HCT116 (cell line): ENCODE results near the gene NDUFS3. TPM values are rescaled to one million over a fixed set of nuclear protein-coding genes. Genes with fewer than 3 reads are reported as not detected.

ENCODE experiments used
- ATAC-seq: fragments of 200-7000 bp; cut with Tn5 transposase; 2 replicates; pipeline ENCODE4 v1.9.1; 2020; ENCODE audit warnings: mild to moderate bottlenecking, moderate library complexity
- BruUV-seq: library from RNA; stranded (reverse); fragments of 400-500 nt; replicated peaks from 2 replicates; lab custom pipeline; 2021; lab: Mats Ljungman, UMichigan
- CTCF ChIA-PET: fragments of 300-600 bp; sonication (Branson Sonifier 250); formaldehyde crosslinking; loops from one replicate; lab custom pipeline; 2021; ENCODE audit warnings: antibody characterized with exemption; lab: Charles Lee
- POLR2A ChIA-PET: fragments of 300-600, 350-600 bp; sonication (Branson Sonifier 250); formaldehyde crosslinking; loops from one replicate; lab custom pipeline; 2021; ENCODE audit warnings: antibody characterized with exemption; lab: Charles Lee
- RAD21 ChIA-PET, 2 experiments: fragments of 300-600 bp; sonication (Branson Sonifier 250); formaldehyde crosslinking; loops; one replicate each; lab custom pipeline; 2023; ENCODE audit warnings: low total read pairs in 2 of 2; ENCODE audit not compliant: uncharacterized antibody in 2 of 2, unreplicated experiment in 2 of 2, low non-redundant PET in 1 of 2; lab: Charles Lee
- DNase-seq: peaks from one replicate; pipeline ENCODE4 v3.0.0-alpha.2; 2010; ENCODE audit warnings: low read depth, low spot score
- H2AFZ ChIP-seq: fragments of 200-600 bp; shearing (Covaris generic), sonication (generic); 2 replicates; pipeline ENCODE4 v1.6.1; 2017; ENCODE audit warnings: low read depth, mixed run types, mixed read lengths, antibody characterized with exemption, low read length; ENCODE audit not compliant: poor library complexity, severe bottlenecking
- H3K27ac ChIP-seq: 2 replicates; pipeline ENCODE4 v1.5.1; 2012; ENCODE audit warnings: low read depth, low read length
- H3K27me3 ChIP-seq: fragments of 200-600 bp; sonication (generic); 2 replicates; pipeline ENCODE4 v1.6.1; 2016; ENCODE audit warnings: mixed run types, low read length, mixed read lengths; ENCODE audit not compliant: insufficient read depth
- H3K36me3 ChIP-seq, 2 experiments: fragments of 200-500 bp in 1 of 2; fragments of 200-600 bp in 1 of 2; sonication (Bioruptor generic) in 1 of 2; sonication (generic) in 1 of 2; 2 replicates each; pipeline versions ENCODE4 v1.5.1 to v1.6.1; 2014 to 2016; ENCODE audit warnings: low read length in 2 of 2, inconsistent platforms in 1 of 2, mixed read lengths in 1 of 2, mixed run types in 1 of 2; ENCODE audit not compliant: insufficient read depth in 2 of 2, control insufficient read depth in 1 of 2
- H3K4me1 ChIP-seq, 2 experiments: fragments of 200-600 bp in 1 of 2; sonication (generic) in 1 of 2; 2 replicates each; pipeline versions ENCODE4 v1.5.1 to v1.6.1; 2012 to 2017; ENCODE audit warnings: low read length in 2 of 2, inconsistent platforms in 1 of 2, mild to moderate bottlenecking in 1 of 2, mixed read lengths in 1 of 2, mixed run types in 1 of 2, moderate library complexity in 1 of 2; ENCODE audit not compliant: insufficient read depth in 2 of 2, control insufficient read depth in 1 of 2
- H3K4me2 ChIP-seq: fragments of 200-600 bp; sonication (generic); 2 replicates; pipeline ENCODE4 v1.6.1; 2017; ENCODE audit warnings: mixed run types, low read length, mixed read lengths
- H3K4me3 ChIP-seq, 2 experiments: fragments of 200-600 bp in 1 of 2; sonication (generic) in 1 of 2; replicated peaks in 1 of 2; 2 replicates each; pipeline ENCODE4 v1.5.1; 2011 to 2016; ENCODE audit warnings: low read length in 2 of 2, control low read depth in 1 of 2, low read depth in 1 of 2, mild to moderate bottlenecking in 1 of 2, mixed read lengths in 1 of 2, mixed run types in 1 of 2
- H3K79me2 ChIP-seq: fragments of 200-600 bp; sonication (generic); 2 replicates; pipeline ENCODE4 v1.6.1; 2017; ENCODE audit warnings: mild to moderate bottlenecking, mixed run types, low read length, moderate library complexity, mixed read lengths; ENCODE audit not compliant: insufficient read depth
- H3K9ac ChIP-seq: fragments of 200-600 bp; sonication (generic); 2 replicates; pipeline ENCODE4 v1.6.1; 2016; ENCODE audit warnings: low read length, mixed read lengths
- H3K9me2 ChIP-seq: fragments of 200-600 bp; sonication (generic), shearing (Covaris generic); 2 replicates; pipeline ENCODE4 v1.6.1; 2017; ENCODE audit warnings: mixed run types, mild to moderate bottlenecking, moderate library complexity; ENCODE audit not compliant: insufficient read depth
- H3K9me3 ChIP-seq, 2 experiments: fragments of 200-500 bp in 1 of 2; fragments of 200-600 bp in 1 of 2; sonication (Bioruptor generic) in 1 of 2; sonication (generic) in 1 of 2; 2 replicates each; pipeline ENCODE4 v1.6.1; 2014 to 2017; ENCODE audit warnings: low read length in 2 of 2, mixed read lengths in 2 of 2, inconsistent platforms in 1 of 2, low read depth in 1 of 2, mild to moderate bottlenecking in 1 of 2, mixed run types in 1 of 2, moderate library complexity in 1 of 2; ENCODE audit not compliant: control insufficient read depth in 1 of 2, insufficient read depth in 1 of 2
- H4K20me1 ChIP-seq: fragments of 200-600 bp; sonication (generic), shearing (Covaris generic); 2 replicates; pipeline ENCODE4 v1.6.1; 2017; ENCODE audit warnings: mixed run types, mild to moderate bottlenecking, moderate library complexity; ENCODE audit not compliant: insufficient read depth
- CBX3 ChIP-seq: IDR thresholded peaks from 2 replicates; pipeline ENCODE4 v1.6.1; 2012; ENCODE audit warnings: low read depth
- CEBPB ChIP-seq: IDR thresholded peaks from 2 replicates; pipeline ENCODE4 v1.6.1; 2012; ENCODE audit warnings: low read depth
- EGR1 ChIP-seq: IDR thresholded peaks from 2 replicates; pipeline ENCODE4 v1.6.1; 2012; ENCODE audit warnings: low read depth
- EZH2phosphoT487 ChIP-seq: fragments of 200-600 bp; IDR thresholded peaks from 2 replicates; pipeline ENCODE4 v1.6.1; 2018; ENCODE audit warnings: antibody characterized with exemption, borderline replicate concordance
- JUND ChIP-seq: IDR thresholded peaks from 2 replicates; pipeline ENCODE4 v1.6.1; 2012
- MAX ChIP-seq: IDR thresholded peaks from 2 replicates; pipeline ENCODE4 v1.6.1; 2012
- POLR2A ChIP-seq: IDR thresholded peaks from 2 replicates; pipeline ENCODE4 v1.7.0; 2011; ENCODE audit warnings: borderline replicate concordance; ENCODE audit not compliant: insufficient read depth, insufficient read length; ENCODE audit errors: extremely low read depth
- RAD21 ChIP-seq: IDR thresholded peaks from 2 replicates; pipeline ENCODE4 v1.6.1; 2012; ENCODE audit warnings: low read depth, mild to moderate bottlenecking
- SIN3A ChIP-seq: IDR thresholded peaks from 2 replicates; pipeline ENCODE4 v1.6.1; 2012; ENCODE audit warnings: low read depth
- SP1 ChIP-seq: IDR thresholded peaks from 2 replicates; pipeline ENCODE4 v1.6.1; 2012; ENCODE audit warnings: low read depth
- SRF ChIP-seq: IDR thresholded peaks from 2 replicates; pipeline ENCODE4 v1.6.1; 2012; ENCODE audit warnings: low read depth
- TCF7L2 ChIP-seq: IDR thresholded peaks from 2 replicates; pipeline ENCODE4 v1.7.0; 2011; ENCODE audit warnings: borderline replicate concordance, inconsistent platforms; ENCODE audit not compliant: insufficient read depth, insufficient read length; ENCODE audit errors: extremely low read depth
- ZFX ChIP-seq: fragments of 450-650 bp; IDR thresholded peaks from 2 replicates; pipeline ENCODE4 v1.6.1; 2017
- ZNF274 ChIP-seq: fragments of 200-500 bp; sonication (Bioruptor generic); IDR thresholded peaks from 2 replicates; pipeline ENCODE4 v1.6.1; 2014; ENCODE audit warnings: mild to moderate bottlenecking, low read depth, low read length, inconsistent platforms
- intact Hi-C: fragments of 100-400 bp; cut with micrococcal nuclease; formaldehyde crosslinking; loops from 2 replicates; pipeline ENCODE4 v1.10.0; 2022
- total RNA-seq: library from RNA; stranded (reverse); gene quantifications from one replicate; pipeline ENCODE4 v1.2.1, GENCODE V29; 2021; ENCODE audit not compliant: unreplicated experiment
- TF ChIP-seq, protein P1 (sequence below): IDR thresholded peaks from 2 replicates; pipeline ENCODE4 v1.6.1; 2012
- TF ChIP-seq, protein P2 (sequence below): IDR thresholded peaks from 2 replicates; pipeline ENCODE4 v1.6.1; 2011; ENCODE audit warnings: mild to moderate bottlenecking, low read length, moderate library complexity; ENCODE audit not compliant: insufficient replicate concordance; ENCODE audit errors: extremely low read depth
- TF ChIP-seq, protein P3 (sequence below): IDR thresholded peaks from 2 replicates; pipeline ENCODE4 v1.6.1; 2012; ENCODE audit warnings: low read depth
- TF ChIP-seq, protein P4 (sequence below), 3 experiments: fragments of 200-600 bp in 1 of 3; sonication (generic) in 1 of 3; IDR thresholded peaks in 2 of 3; conservative IDR thresholded peaks in 1 of 3; 2 replicates each; pipeline ENCODE4 v1.5.1; 2012 to 2017; ENCODE audit warnings: low read depth in 2 of 3, low read length in 2 of 3, antibody characterized with exemption in 1 of 3, borderline replicate concordance in 1 of 3, control low read depth in 1 of 3, mild to moderate bottlenecking in 1 of 3, mixed read lengths in 1 of 3, mixed run types in 1 of 3, moderate library complexity in 1 of 3; ENCODE audit not compliant: insufficient read depth in 1 of 3

NDUFS3 gene
- total RNA-seq, 1 experiment from 2014 or later = 134 TPM

- CTCF ChIA-PET = no interaction called here
Observed at GRCh38 chr11:47533690-47534151, 45.2 kb upstream of the NDUFS3 start.

More at GRCh38 chr11:47533690-47534151, 45.2 kb upstream of the NDUFS3 start:
- BruUV-seq = no TSS peak
- Histone ChIP-seq H3K27me3 (no peaks in the 10 kb centered on the region), H3K9me3 (no peaks in the 10 kb centered on the region), H3K4me2 (no peak overlapping the region), H3K9ac (no peak overlapping the region), H4K20me1 (peaks cover 19% of the 10 kb centered on the region; the same call in 1 of the 2 replicates), H3K9me2 (no peaks in the 10 kb centered on the region), H3K4me1 (peaks cover 0 to 3% of the 10 kb centered on the region in 2 experiments; a peak in 1 of 4 replicates), H3K4me3 (no peak overlapping the region), H2AFZ (no peak overlapping the region), H3K27ac (no peak overlapping the region)
- POLR2A ChIA-PET = no interaction called here
- RAD21 ChIA-PET = interaction anchor here in 1 of 2 experiments (0.6 kb wide), 1 partner anchor 79 kb away, joined by 5 read pairs; no protein-coding TSS in a partner anchor
- intact Hi-C loops = no loop called here
- ATAC-seq = no peak
- no peak for DNase-seq
- TF ChIP-seq ZNF274 = no peak
- TF ChIP-seq POLR2A = no peak
- no peak for TF ChIP-seq ZFX
- TF ChIP-seq EZH2phosphoT487 = no peak
- TF ChIP-seq EGR1 = no peak
- TF ChIP-seq CBX3 = no peak
- TF ChIP-seq SIN3A = no peak
- TF ChIP-seq, protein P1, sequence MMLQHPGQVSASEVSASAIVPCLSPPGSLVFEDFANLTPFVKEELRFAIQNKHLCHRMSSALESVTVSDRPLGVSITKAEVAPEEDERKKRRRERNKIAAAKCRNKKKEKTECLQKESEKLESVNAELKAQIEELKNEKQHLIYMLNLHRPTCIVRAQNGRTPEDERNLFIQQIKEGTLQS = no peak
- TF ChIP-seq, protein P2, sequence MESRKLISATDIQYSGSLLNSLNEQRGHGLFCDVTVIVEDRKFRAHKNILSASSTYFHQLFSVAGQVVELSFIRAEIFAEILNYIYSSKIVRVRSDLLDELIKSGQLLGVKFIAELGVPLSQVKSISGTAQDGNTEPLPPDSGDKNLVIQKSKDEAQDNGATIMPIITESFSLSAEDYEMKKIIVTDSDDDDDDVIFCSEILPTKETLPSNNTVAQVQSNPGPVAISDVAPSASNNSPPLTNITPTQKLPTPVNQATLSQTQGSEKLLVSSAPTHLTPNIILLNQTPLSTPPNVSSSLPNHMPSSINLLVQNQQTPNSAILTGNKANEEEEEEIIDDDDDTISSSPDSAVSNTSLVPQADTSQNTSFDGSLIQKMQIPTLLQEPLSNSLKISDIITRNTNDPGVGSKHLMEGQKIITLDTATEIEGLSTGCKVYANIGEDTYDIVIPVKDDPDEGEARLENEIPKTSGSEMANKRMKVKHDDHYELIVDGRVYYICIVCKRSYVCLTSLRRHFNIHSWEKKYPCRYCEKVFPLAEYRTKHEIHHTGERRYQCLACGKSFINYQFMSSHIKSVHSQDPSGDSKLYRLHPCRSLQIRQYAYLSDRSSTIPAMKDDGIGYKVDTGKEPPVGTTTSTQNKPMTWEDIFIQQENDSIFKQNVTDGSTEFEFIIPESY = no peak
- TF ChIP-seq CEBPB = no peak
- no peak for TF ChIP-seq RAD21
- TF ChIP-seq SP1 = no peak
- TF ChIP-seq TCF7L2 = no peak
- TF ChIP-seq, protein P3, sequence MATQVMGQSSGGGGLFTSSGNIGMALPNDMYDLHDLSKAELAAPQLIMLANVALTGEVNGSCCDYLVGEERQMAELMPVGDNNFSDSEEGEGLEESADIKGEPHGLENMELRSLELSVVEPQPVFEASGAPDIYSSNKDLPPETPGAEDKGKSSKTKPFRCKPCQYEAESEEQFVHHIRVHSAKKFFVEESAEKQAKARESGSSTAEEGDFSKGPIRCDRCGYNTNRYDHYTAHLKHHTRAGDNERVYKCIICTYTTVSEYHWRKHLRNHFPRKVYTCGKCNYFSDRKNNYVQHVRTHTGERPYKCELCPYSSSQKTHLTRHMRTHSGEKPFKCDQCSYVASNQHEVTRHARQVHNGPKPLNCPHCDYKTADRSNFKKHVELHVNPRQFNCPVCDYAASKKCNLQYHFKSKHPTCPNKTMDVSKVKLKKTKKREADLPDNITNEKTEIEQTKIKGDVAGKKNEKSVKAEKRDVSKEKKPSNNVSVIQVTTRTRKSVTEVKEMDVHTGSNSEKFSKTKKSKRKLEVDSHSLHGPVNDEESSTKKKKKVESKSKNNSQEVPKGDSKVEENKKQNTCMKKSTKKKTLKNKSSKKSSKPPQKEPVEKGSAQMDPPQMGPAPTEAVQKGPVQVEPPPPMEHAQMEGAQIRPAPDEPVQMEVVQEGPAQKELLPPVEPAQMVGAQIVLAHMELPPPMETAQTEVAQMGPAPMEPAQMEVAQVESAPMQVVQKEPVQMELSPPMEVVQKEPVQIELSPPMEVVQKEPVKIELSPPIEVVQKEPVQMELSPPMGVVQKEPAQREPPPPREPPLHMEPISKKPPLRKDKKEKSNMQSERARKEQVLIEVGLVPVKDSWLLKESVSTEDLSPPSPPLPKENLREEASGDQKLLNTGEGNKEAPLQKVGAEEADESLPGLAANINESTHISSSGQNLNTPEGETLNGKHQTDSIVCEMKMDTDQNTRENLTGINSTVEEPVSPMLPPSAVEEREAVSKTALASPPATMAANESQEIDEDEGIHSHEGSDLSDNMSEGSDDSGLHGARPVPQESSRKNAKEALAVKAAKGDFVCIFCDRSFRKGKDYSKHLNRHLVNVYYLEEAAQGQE = no peak
- TF ChIP-seq MAX = no peak
- TF ChIP-seq JUND = no peak
- TF ChIP-seq, protein P4, sequence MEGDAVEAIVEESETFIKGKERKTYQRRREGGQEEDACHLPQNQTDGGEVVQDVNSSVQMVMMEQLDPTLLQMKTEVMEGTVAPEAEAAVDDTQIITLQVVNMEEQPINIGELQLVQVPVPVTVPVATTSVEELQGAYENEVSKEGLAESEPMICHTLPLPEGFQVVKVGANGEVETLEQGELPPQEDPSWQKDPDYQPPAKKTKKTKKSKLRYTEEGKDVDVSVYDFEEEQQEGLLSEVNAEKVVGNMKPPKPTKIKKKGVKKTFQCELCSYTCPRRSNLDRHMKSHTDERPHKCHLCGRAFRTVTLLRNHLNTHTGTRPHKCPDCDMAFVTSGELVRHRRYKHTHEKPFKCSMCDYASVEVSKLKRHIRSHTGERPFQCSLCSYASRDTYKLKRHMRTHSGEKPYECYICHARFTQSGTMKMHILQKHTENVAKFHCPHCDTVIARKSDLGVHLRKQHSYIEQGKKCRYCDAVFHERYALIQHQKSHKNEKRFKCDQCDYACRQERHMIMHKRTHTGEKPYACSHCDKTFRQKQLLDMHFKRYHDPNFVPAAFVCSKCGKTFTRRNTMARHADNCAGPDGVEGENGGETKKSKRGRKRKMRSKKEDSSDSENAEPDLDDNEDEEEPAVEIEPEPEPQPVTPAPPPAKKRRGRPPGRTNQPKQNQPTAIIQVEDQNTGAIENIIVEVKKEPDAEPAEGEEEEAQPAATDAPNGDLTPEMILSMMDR (IDR thresholded peaks at IDR 0.05 in 2 of 3, conservative IDR thresholded peaks at IDR 0.05 in 1 of 3; ENCODE audit: borderline replicate concordance in 1 of 3, insufficient read depth in 1 of 3, low read depth in 2 of 3, low read length in 2 of 3) = no peak
- TF ChIP-seq SRF = no peak
- TF ChIP-seq, all 23 proteins: peak for 0
- Histone ChIP-seq H3K79me2 (peaks cover 100% of the 10 kb centered on the region), H3K36me3 (no peaks in the 10 kb centered on the region; a peak in 1 of 4 replicates)
